ENCODE data around the gene SRP9. TPM values are rescaled to one million over a fixed set of nuclear protein-coding genes. Genes with fewer than 3 reads are reported as not detected.
"Not testable (repeated sequence)": the region's sequence is repeated elsewhere in the genome, so short reads cannot be mapped to it uniquely, and the experiment has no call there.

Gene SRP9
- total and polyA plus RNA-seq, 4 donors = 156 to 244 (median 182) TPM

GRCh38 chr1:225794954-225795353 lies 17.3 kb downstream of the SRP9 start:
- no peak overlapping the region for H3K27ac ChIP-seq (ENCODE audit: low read depth in 1 of 2, low read length in 1 of 2)
- no peak for ATAC-seq (ENCODE audit: insufficient read depth, low FRiP score)
- no peaks in the 10 kb centered on the region for H3K4me1 ChIP-seq (ENCODE audit: control insufficient read depth in 5 of 5, insufficient read depth in 5 of 5, low read length in 5 of 5)
- no peak overlapping the region for H3K9ac ChIP-seq (ENCODE audit: insufficient read depth in 1 of 2, low read length in 2 of 2)
- no peak for TF ChIP-seq CTCF (IDR thresholded peaks at IDR 0.05; ENCODE audit: control extremely low read depth, extremely low read depth)
- no peaks in the 10 kb centered on the region for H3K27me3 ChIP-seq (ENCODE audit: control insufficient read depth in 3 of 3, insufficient read depth in 3 of 3, low read length in 2 of 3)
- H3K4me3 ChIP-seq = no peak overlapping the region
- WGBS, 2 donors = 94 to 97% methylated on average over 4 of the region's 4 CpGs
- H3K36me3 ChIP-seq (ENCODE audit: control insufficient read depth in 4 of 4, insufficient read depth in 4 of 4, low read length in 4 of 4) = peaks cover 2 to 10% (median 7%) of the 10 kb centered on the region in 4 donors
- H3K9me3 ChIP-seq (ENCODE audit: control insufficient read depth in 4 of 4, insufficient read depth in 3 of 4, low read length in 3 of 4) = no peaks in the 10 kb centered on the region
- DNase-seq = no peak

GRCh38 chr1:225796097-225796496 lies 18.5 kb downstream of the SRP9 start:
- not testable (repeated sequence) for H3K4me1 ChIP-seq (ENCODE audit: control insufficient read depth in 5 of 5, insufficient read depth in 5 of 5, low read length in 5 of 5); H3K9me3 ChIP-seq (ENCODE audit: control insufficient read depth in 4 of 4, insufficient read depth in 3 of 4, low read length in 3 of 4); H3K9ac ChIP-seq (ENCODE audit: insufficient read depth in 1 of 2, low read length in 2 of 2); ATAC-seq (ENCODE audit: insufficient read depth, low FRiP score); H3K36me3 ChIP-seq (ENCODE audit: control insufficient read depth in 4 of 4, insufficient read depth in 4 of 4, low read length in 4 of 4); H3K4me3 ChIP-seq; DNase-seq; H3K27me3 ChIP-seq (ENCODE audit: control insufficient read depth in 3 of 3, insufficient read depth in 3 of 3, low read length in 2 of 3); H3K27ac ChIP-seq (ENCODE audit: low read depth in 1 of 2, low read length in 1 of 2)
- 98 to 99% methylated on average over 18 of the region's 18 CpGs for WGBS, 2 donors

- H3K9me3 ChIP-seq (ENCODE audit: control insufficient read depth in 4 of 4, insufficient read depth in 3 of 4, low read length in 3 of 4); H3K9ac ChIP-seq (ENCODE audit: insufficient read depth in 1 of 2, low read length in 2 of 2); DNase-seq; H3K36me3 ChIP-seq (ENCODE audit: control insufficient read depth in 4 of 4, insufficient read depth in 4 of 4, low read length in 4 of 4); H3K4me1 ChIP-seq (ENCODE audit: control insufficient read depth in 5 of 5, insufficient read depth in 5 of 5, low read length in 5 of 5); H3K27ac ChIP-seq (ENCODE audit: low read depth in 1 of 2, low read length in 1 of 2); ATAC-seq (ENCODE audit: insufficient read depth, low FRiP score); H3K4me3 ChIP-seq; H3K27me3 ChIP-seq (ENCODE audit: control insufficient read depth in 3 of 3, insufficient read depth in 3 of 3, low read length in 2 of 3): not testable (repeated sequence)
- 94 to 95% methylated on average over 7 of the region's 7 CpGs for WGBS, 2 donors
Measured at GRCh38 chr1:225801146-225801545, 23.5 kb downstream of the SRP9 start.

GRCh38 chr1:225806249-225806648 lies 28.6 kb downstream of the SRP9 start:
- TF ChIP-seq CTCF (IDR thresholded peaks at IDR 0.05; ENCODE audit: control extremely low read depth, extremely low read depth) = no peak
- no peak overlapping the region for H3K9ac ChIP-seq (ENCODE audit: insufficient read depth in 1 of 2, low read length in 2 of 2)
- no peak for DNase-seq
- H3K27me3 ChIP-seq (ENCODE audit: control insufficient read depth in 3 of 3, insufficient read depth in 3 of 3, low read length in 2 of 3) = no peaks in the 10 kb centered on the region
- WGBS, 2 donors = 97% methylated on average over 1 of the region's 1 CpG
- no peak for ATAC-seq (ENCODE audit: insufficient read depth, low FRiP score)
- peaks cover 0 to 10% (median 0%) of the 10 kb centered on the region in 5 donors for H3K4me1 ChIP-seq (ENCODE audit: control insufficient read depth in 5 of 5, insufficient read depth in 5 of 5, low read length in 5 of 5)
- no peaks in the 10 kb centered on the region for H3K9me3 ChIP-seq (ENCODE audit: control insufficient read depth in 4 of 4, insufficient read depth in 3 of 4, low read length in 3 of 4)
- H3K27ac ChIP-seq (ENCODE audit: low read depth in 1 of 2, low read length in 1 of 2) = no peak overlapping the region
- H3K36me3 ChIP-seq (ENCODE audit: control insufficient read depth in 4 of 4, insufficient read depth in 4 of 4, low read length in 4 of 4) = no peaks in the 10 kb centered on the region
- no peak overlapping the region for H3K4me3 ChIP-seq

GRCh38 chr1:225806736-225807135 lies 29.1 kb downstream of the SRP9 start:
- not testable (repeated sequence) for H3K4me3 ChIP-seq; H3K36me3 ChIP-seq (ENCODE audit: control insufficient read depth in 4 of 4, insufficient read depth in 4 of 4, low read length in 4 of 4); H3K9me3 ChIP-seq (ENCODE audit: control insufficient read depth in 4 of 4, insufficient read depth in 3 of 4, low read length in 3 of 4); ATAC-seq (ENCODE audit: insufficient read depth, low FRiP score); H3K27ac ChIP-seq (ENCODE audit: low read depth in 1 of 2, low read length in 1 of 2); H3K9ac ChIP-seq (ENCODE audit: insufficient read depth in 1 of 2, low read length in 2 of 2); H3K27me3 ChIP-seq (ENCODE audit: control insufficient read depth in 3 of 3, insufficient read depth in 3 of 3, low read length in 2 of 3); DNase-seq
- H3K4me1 ChIP-seq (ENCODE audit: control insufficient read depth in 5 of 5, insufficient read depth in 5 of 5, low read length in 5 of 5) = peaks cover 0 to 15% (median 0%) of the 10 kb centered on the region in 5 donors
- whole genome bisulfite sequencing, 2 donors = 92% methylated on average over 3 of the region's 3 CpGs

Measured in lung (tissue), 12 donors.